HG02571 (cell line): ENCODE results near the gene ZNF786.
"Not testable (repeated sequence)": the region's sequence is repeated elsewhere in the genome, so short reads cannot be mapped to it uniquely, and the experiment has no call there.

Experiments used
- ATAC-seq: cut with Tn5 transposase; IDR thresholded peaks from one replicate; pipeline ENCODE4 v1.9.1; 2021; ENCODE audit warnings: mild to moderate bottlenecking, moderate library complexity; ENCODE audit not compliant: unreplicated experiment

Gene ZNF786

DNA sequence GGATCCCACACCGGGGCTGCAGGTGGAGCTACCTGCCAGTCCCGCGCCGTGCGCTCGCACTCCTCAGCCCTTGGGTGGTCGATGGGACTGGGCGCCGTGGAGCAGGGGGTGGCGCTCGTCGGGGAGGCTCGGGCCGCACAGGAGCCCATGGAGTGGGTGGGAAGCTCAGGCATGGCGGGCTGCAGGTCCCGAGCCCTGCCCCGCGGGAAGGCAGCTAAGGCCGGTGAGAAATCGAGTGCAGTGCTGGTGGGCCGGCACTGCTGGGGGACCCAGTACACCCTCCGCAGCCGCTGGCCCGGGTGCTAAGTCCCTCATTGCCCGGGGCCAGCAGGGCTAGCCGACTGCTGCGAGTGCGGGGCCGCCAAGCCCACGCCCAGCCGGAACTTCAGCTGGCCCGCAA lies 51.9 kb downstream of the ZNF786 start:
- ATAC-seq = not testable (repeated sequence)

DNA sequence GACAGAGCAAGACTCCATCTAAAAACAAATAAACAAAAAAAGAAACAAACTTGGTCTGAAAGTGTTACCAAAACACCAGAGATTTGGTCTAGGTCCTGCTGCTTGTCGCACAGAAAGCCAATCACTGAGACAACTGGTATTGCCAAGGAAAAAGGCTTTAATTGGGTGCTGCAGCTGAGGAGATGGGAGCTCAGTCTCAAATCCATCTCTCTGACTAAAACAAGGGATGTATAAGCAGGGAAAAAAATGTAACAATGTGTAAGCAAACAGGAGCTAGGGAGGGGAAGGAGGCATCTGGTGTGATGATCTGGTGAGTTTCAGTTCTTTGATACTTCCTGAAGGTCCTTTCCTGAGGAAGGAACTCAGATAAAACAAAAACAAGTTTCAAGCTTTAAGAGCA lies 53.8 kb downstream of the ZNF786 start:
- no peak for ATAC-seq

DNA sequence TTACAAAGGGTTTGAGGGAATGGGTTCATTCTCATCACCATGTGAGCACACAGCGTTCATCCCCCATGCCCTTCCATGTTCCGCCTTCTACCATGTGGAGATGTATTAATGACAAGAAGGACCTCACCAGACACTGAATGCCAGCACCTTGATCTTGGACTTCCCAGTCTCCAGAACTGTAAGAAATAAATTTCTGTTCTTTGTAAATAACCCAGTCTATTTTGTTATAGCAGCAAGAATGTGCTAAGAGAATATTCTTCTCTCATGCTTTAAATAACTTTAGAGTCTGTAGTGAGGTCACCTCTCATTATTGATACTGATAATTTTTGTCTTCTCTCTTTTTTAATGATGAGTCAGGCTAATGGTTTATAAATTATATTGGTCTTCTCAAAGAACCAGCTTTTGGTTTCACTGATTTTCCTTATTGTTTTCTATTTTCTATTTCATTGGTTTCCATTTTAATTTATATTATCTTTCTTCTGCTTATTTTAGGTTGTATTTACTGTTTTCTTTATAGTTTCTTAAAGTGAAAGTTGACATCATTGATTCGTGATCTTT lies 59.1 kb downstream of the ZNF786 start:
- ATAC-seq = no peak

DNA sequence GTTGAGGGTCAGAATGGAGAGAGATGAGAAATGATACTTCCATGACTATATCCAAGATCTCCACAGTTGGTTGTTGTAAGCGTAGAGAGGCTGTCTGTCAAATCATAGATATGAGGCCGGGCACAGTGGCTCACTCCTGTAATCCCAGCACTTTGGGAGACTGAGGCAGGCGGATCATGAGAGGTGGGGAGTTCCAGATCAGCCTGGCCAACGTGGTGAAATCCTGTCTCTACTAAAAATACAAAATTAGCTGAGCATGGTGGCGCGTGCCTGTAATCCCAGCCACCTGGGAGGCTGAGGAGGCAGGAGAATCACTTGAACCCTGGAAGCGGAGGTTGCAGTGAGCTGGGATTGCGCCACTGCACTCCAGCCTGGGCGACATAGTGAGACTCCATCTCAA lies 60.1 kb downstream of the ZNF786 start:
- not testable (repeated sequence) for ATAC-seq

GRCh38 chr7:149028346-149029109 lies 62.0 kb downstream of the ZNF786 start, which contains the start of gene PDIA4:
Gene PDIA4 (minus strand): TSS chr7:149028505. CDS start chr7:149028408, 97 bp downstream.
- ATAC-seq = peak; percentile 89

DNA sequence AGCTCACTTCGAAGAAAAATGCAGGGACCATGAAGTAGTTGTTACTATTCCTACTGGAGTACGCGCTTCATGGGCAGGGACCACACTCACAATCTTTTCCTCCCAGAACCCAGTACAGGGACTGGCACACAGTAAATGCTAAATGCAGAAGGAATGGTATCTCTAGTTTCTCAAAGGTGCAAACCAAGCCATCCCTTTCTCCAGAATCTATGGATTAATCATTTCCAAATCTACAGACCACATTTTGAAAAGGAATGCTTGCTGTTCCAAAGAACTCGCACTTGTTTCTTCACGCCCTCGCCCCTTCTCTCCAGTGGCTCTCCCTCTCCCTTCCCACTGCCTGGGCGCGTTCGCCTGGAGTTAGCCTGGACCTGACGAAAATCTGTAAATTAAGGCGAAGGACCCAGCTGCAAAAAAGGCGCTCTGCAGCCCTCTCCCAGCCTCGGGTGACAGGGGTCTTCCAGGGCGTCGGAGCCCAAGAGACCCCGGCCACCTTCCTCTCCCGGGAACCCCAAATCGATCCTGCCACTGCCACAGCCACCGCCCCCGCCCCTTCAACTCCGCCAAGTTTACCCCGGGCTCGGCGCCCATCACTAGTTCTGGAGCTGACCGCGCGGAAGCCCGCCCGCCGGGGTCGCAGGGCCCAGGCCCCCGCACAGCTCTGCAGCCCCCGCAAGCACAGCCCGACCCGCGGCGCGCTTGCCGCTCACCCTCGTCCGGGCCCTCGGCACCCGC lies 62.7 kb downstream of the ZNF786 start:
- no peak for ATAC-seq

DNA sequence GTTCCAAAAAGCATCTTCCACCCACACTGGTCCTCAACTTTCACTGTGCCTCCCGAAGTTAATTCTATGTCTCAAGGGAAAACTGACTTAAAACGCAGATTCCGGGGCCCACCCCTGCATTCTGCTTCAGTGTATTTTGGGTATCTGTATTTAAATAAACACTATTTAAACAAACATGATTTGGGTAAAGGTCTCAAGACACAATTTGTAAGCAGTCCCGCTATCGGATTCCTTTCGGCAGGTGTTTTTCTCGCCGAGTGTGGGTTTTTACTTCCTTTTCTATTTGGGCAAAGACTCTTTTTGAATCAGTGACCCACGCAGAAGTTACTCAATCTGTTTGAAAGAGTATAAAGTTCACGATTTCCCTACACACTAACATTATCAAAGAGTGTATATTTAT lies 63.5 kb downstream of the ZNF786 start:
- no peak for ATAC-seq

GRCh38 chr7:149023662-149024061 lies 66.9 kb downstream of the ZNF786 start:
- no peak for ATAC-seq

DNA sequence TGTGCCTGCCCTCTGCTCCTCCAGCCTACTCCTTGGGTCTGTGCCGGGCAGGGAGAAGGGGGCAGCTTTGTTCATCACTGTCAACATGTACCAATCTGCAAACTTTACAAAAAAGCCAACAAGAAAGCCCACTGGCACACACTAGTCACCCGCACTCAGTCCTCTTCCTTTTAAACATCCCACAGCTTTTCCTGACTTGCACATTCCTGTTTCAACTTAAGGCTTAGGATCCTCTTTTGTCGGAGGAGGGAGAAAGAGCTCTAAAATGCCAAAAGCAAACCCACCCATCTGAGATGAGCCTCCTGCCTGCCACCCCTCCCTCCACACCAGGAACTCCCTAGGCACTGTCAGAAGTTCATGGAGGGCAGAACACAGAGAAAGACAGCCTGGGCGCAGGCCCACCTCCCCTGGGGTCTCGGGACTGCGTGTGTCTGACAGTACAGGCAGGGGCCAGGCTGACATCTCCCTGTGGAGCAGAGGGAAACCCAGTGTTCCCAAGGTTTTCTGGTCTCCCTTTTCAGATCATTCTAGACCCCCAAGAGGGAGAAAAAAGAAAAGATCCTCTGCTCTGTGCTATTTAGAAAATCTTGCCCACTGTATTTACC lies 67.7 kb downstream of the ZNF786 start:
- ATAC-seq = no peak

GRCh38 chr7:149021725-149022062 lies 68.8 kb downstream of the ZNF786 start:
- no peak for ATAC-seq

DNA sequence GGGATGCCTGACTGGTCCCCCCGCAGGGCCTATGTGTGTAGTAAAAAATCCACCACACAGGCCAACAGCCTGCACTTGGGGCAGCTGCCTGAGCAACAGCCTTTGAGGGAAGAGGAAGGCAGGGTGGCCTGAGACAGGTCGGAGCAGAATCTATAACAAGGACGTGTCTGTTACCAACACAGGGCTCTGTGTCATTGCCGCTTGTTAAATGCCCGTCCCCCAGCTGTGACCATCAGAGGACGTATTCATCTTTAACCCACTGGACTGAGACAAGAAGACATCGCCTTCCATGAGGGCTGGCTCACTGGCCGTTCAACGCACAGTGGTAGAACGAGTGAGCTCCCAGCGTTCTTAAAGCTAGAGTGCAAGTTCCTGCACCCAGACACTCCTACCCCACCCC lies 70.0 kb downstream of the ZNF786 start:
- ATAC-seq = no peak
